Naive B cell (primary cell): Measurements from ENCODE around the gene CADM4. TPM values are rescaled to one million over a fixed set of nuclear protein-coding genes. Genes with fewer than 3 reads are reported as not detected.
A peak's percentile ranks its signal among the peaks of the same experiment; 100 is the strongest.

Source experiments
- ATAC-seq, 2 donors: fragments of 150-1000 bp; cut with Tn5 transposase; 2 replicates each; pipeline ENCODE4 v1.10.0; 2021; ENCODE audit warnings: low read depth in 2 of 2, mild to moderate bottlenecking in 2 of 2, moderate library complexity in 2 of 2
- DNase-seq: peaks from one replicate; pipeline ENCODE4 v3.0.0; 2022
- H3K27ac Mint-ChIP-seq, 6 donors: one replicate each; pipeline ENCODE4 v1.8.0; 2020 to 2022; ENCODE audit warnings: mild to moderate bottlenecking in 6 of 6, mixed read lengths in 6 of 6, moderate library complexity in 5 of 6, inconsistent platforms in 2 of 6
- H3K27me3 Mint-ChIP-seq, 3 donors: one replicate each; pipeline ENCODE4 v1.8.0; 2021 to 2022; ENCODE audit warnings: mixed read lengths in 3 of 3, mild to moderate bottlenecking in 1 of 3
- H3K36me3 Mint-ChIP-seq, 2 donors: one replicate each; pipeline ENCODE4 v1.8.0; 2020 to 2022; ENCODE audit warnings: mixed read lengths in 2 of 2, inconsistent platforms in 1 of 2, mild to moderate bottlenecking in 1 of 2
- H3K4me1 Mint-ChIP-seq, 3 donors: one replicate each; pipeline ENCODE4 v1.8.0; 2020 to 2022; ENCODE audit warnings: mixed read lengths in 3 of 3, inconsistent platforms in 1 of 3, mild to moderate bottlenecking in 1 of 3, moderate library complexity in 1 of 3
- H3K4me3 Mint-ChIP-seq, 8 donors: one replicate each; pipeline ENCODE4 v1.8.0; 2020 to 2022; ENCODE audit warnings: mild to moderate bottlenecking in 8 of 8, mixed read lengths in 8 of 8, moderate library complexity in 8 of 8, inconsistent platforms in 2 of 8
- H3K9me3 Mint-ChIP-seq, 7 donors: one replicate each; pipeline ENCODE4 v1.8.0; 2020 to 2022; ENCODE audit warnings: mixed read lengths in 7 of 7, mild to moderate bottlenecking in 5 of 7, inconsistent platforms in 2 of 7, moderate library complexity in 1 of 7
- polyA plus RNA-seq, 6 donors: library from polyadenylated mRNA; unstranded; fragments of 300-500 nt; fragmentation: Illumina TruSeq; gene quantifications; one replicate each; pipeline ENCODE4 v1.2.3, GENCODE V29; 2021; ENCODE audit warnings: low read depth in 6 of 6

CADM4 gene
- polyA plus RNA-seq, 6 donors from 2014 or later = 0.12 to 0.22 (median 0.19) TPM; not detected in 2

GRCh38 chr19:43623889-43624670 is 15.6 kb downstream of the CADM4 start:
- peaks cover 34 to 41% (median 38%) of the 10 kb centered on the region in 3 donors for H3K4me1 Mint-ChIP-seq
- ATAC-seq (no peak), DNase-seq (no peak)
- H3K9me3 Mint-ChIP-seq = peaks cover 0 to 2% (median 0%) of the 10 kb centered on the region in 7 donors
- H3K27me3 Mint-ChIP-seq = peaks cover 0 to 21% (median 17%) of the 10 kb centered on the region in 3 donors
- no peaks in the 10 kb centered on the region for H3K36me3 Mint-ChIP-seq
- peak overlapping the region in 3 of 8 donors; percentile 28 to 60 (median 55) for H3K4me3 Mint-ChIP-seq
- H3K27ac Mint-ChIP-seq = peak overlapping the region in 2 of 6 donors; percentile 66 to 70

GRCh38 chr19:43622956-43623355 is 16.7 kb downstream of the CADM4 start:
- H3K9me3 Mint-ChIP-seq = peaks cover 0 to 2% (median 0%) of the 10 kb centered on the region in 7 donors
- H3K27ac Mint-ChIP-seq = peak overlapping the region in 2 of 6 donors; percentile 42 to 56
- no peak for ATAC-seq
- peak overlapping the region in 2 of 8 donors; percentile 29 to 57 for H3K4me3 Mint-ChIP-seq
- DNase-seq = no peak
- peaks cover 40 to 48% (median 42%) of the 10 kb centered on the region in 3 donors for H3K4me1 Mint-ChIP-seq
- peaks cover 0 to 19% (median 16%) of the 10 kb centered on the region in 3 donors for H3K27me3 Mint-ChIP-seq
- no peaks in the 10 kb centered on the region for H3K36me3 Mint-ChIP-seq

- ATAC-seq = no peak
- H3K9me3 Mint-ChIP-seq = peaks cover 0 to 2% (median 0%) of the 10 kb centered on the region in 7 donors
- H3K4me1 Mint-ChIP-seq = peaks cover 37 to 53% (median 40%) of the 10 kb centered on the region in 3 donors
- H3K27ac Mint-ChIP-seq = peak overlapping the region in 1 of 6 donors; percentile 38
- peaks cover 0 to 10% (median 7%) of the 10 kb centered on the region in 3 donors for H3K27me3 Mint-ChIP-seq
- peak overlapping the region in 1 of 8 donors; percentile 25 for H3K4me3 Mint-ChIP-seq
- H3K36me3 Mint-ChIP-seq = no peaks in the 10 kb centered on the region
- DNase-seq = no peak
Measured at GRCh38 chr19:43622070-43622469, 17.6 kb downstream of the CADM4 start.

- peak overlapping the region; percentile 89 to 98 (median 96) for H3K27ac Mint-ChIP-seq
- H3K9me3 Mint-ChIP-seq = peaks cover 0 to 2% (median 0%) of the 10 kb centered on the region in 7 donors
- no peaks in the 10 kb centered on the region for H3K36me3 Mint-ChIP-seq
- no peaks in the 10 kb centered on the region for H3K27me3 Mint-ChIP-seq
- no peak for DNase-seq
- H3K4me1 Mint-ChIP-seq = peaks cover 29 to 49% (median 44%) of the 10 kb centered on the region in 3 donors
- no peak for ATAC-seq
- H3K4me3 Mint-ChIP-seq = peak overlapping the region; percentile 96 to 99 (median 97)
Measured at GRCh38 chr19:43620061-43621001, 19.3 kb downstream of the CADM4 start.

- Mint-ChIP-seq H3K36me3 (no peaks in the 10 kb centered on the region), H3K27ac (peak within 1 kb of the TSS; percentile 89 to 98 (median 96)), H3K9me3 (peaks cover 0 to 2% (median 0%) of the 10 kb centered on the region in 7 donors), H3K27me3 (no peaks in the 10 kb centered on the region), H3K4me1 (peaks cover 28 to 42% (median 36%) of the 10 kb centered on the region in 3 donors), H3K4me3 (peak within 1 kb of the TSS; percentile 96 to 99 (median 97))
- DNase-seq (peak; percentile 86), ATAC-seq (peak; percentile 85 to 86)
Measured at GRCh38 chr19:43619262-43620060, 20.2 kb downstream of the CADM4 start, which contains the start of gene ZNF428. Gene ZNF428 (minus strand): TSS chr19:43619629. CDS start chr19:43614304, 5,325 bp downstream.

- no peaks in the 10 kb centered on the region for H3K27me3 Mint-ChIP-seq
- ATAC-seq (peak; percentile 30 to 31), DNase-seq (no peak)
- peak overlapping the region in 5 of 6 donors; percentile 89 to 98 (median 90) for H3K27ac Mint-ChIP-seq
- H3K9me3 Mint-ChIP-seq = peaks cover 0 to 1% (median 0%) of the 10 kb centered on the region in 7 donors
- H3K36me3 Mint-ChIP-seq = no peaks in the 10 kb centered on the region
- peak overlapping the region; percentile 96 to 99 (median 97) for H3K4me3 Mint-ChIP-seq
- peaks cover 23 to 41% (median 35%) of the 10 kb centered on the region in 3 donors for H3K4me1 Mint-ChIP-seq
Measured at GRCh38 chr19:43618921-43619261, 20.8 kb downstream of the CADM4 start.

- H3K27me3 Mint-ChIP-seq = no peaks in the 10 kb centered on the region
- H3K4me3 Mint-ChIP-seq = peak overlapping the region in 2 of 8 donors; percentile 33 to 64
- ATAC-seq (no peak), DNase-seq (no peak)
- H3K9me3 Mint-ChIP-seq = no peaks in the 10 kb centered on the region
- H3K4me1 Mint-ChIP-seq = peaks cover 24 to 47% (median 41%) of the 10 kb centered on the region in 3 donors
- peaks cover 12% of the 10 kb centered on the region in 2 donors for H3K36me3 Mint-ChIP-seq
- H3K27ac Mint-ChIP-seq = peak overlapping the region in 1 of 6 donors; percentile 37
Measured at GRCh38 chr19:43616954-43617353, 22.7 kb downstream of the CADM4 start.

GRCh38 chr19:43616306-43616705 is 23.3 kb downstream of the CADM4 start:
- Mint-ChIP-seq H3K27ac (no peak overlapping the region), H3K9me3 (no peaks in the 10 kb centered on the region)

GRCh38 chr19:43612374-43612773 is 27.3 kb downstream of the CADM4 start:
- Mint-ChIP-seq H3K9me3 (no peaks in the 10 kb centered on the region), H3K27me3 (no peaks in the 10 kb centered on the region), H3K27ac (no peak overlapping the region), H3K4me1 (peaks cover 21 to 34% (median 26%) of the 10 kb centered on the region in 3 donors), H3K36me3 (peaks cover 12 to 15% of the 10 kb centered on the region in 2 donors), H3K4me3 (peak overlapping the region in 1 of 8 donors; percentile 53)
- no peak for DNase-seq
- no peak for ATAC-seq

More at GRCh38 chr19:43616306-43616705, 23.3 kb downstream of the CADM4 start:
- peaks cover 25 to 49% (median 37%) of the 10 kb centered on the region in 3 donors for H3K4me1 Mint-ChIP-seq
- DNase-seq (no peak), ATAC-seq (no peak)
- H3K27me3 Mint-ChIP-seq = no peaks in the 10 kb centered on the region
- peaks cover 12 to 15% of the 10 kb centered on the region in 2 donors for H3K36me3 Mint-ChIP-seq
- peak overlapping the region in 1 of 8 donors; percentile 64 for H3K4me3 Mint-ChIP-seq

- H3K36me3 Mint-ChIP-seq = peaks cover 12 to 15% of the 10 kb centered on the region in 2 donors
- H3K27ac Mint-ChIP-seq = peak within 1 kb of the TSS in 4 of 6 donors; percentile 61 to 78 (median 64)
- peaks cover 22 to 39% (median 31%) of the 10 kb centered on the region in 3 donors for H3K4me1 Mint-ChIP-seq
- no peak for DNase-seq
- H3K27me3 Mint-ChIP-seq = no peaks in the 10 kb centered on the region
- H3K9me3 Mint-ChIP-seq = no peaks in the 10 kb centered on the region
- H3K4me3 Mint-ChIP-seq = peak within 1 kb of the TSS in 1 of 8 donors; percentile 53
- no peak for ATAC-seq
Measured at GRCh38 chr19:43611788-43612187, 27.9 kb downstream of the CADM4 start, which contains the start of gene SRRM5. Gene SRRM5 (plus strand): TSS chr19:43612088. CDS start chr19:43612122, 34 bp downstream.

GRCh38 chr19:43610493-43610892 is 29.2 kb downstream of the CADM4 start:
- no peak for DNase-seq
- H3K9me3 Mint-ChIP-seq = no peaks in the 10 kb centered on the region
- peaks cover 12 to 15% of the 10 kb centered on the region in 2 donors for H3K36me3 Mint-ChIP-seq
- ATAC-seq = no peak
- H3K4me3 Mint-ChIP-seq = no peak overlapping the region
- H3K4me1 Mint-ChIP-seq = peaks cover 28 to 37% (median 29%) of the 10 kb centered on the region in 3 donors
- no peaks in the 10 kb centered on the region for H3K27me3 Mint-ChIP-seq
- peak overlapping the region in 3 of 6 donors; percentile 37 to 51 (median 51) for H3K27ac Mint-ChIP-seq

- Mint-ChIP-seq H3K4me3 (no peak overlapping the region), H3K4me1 (peaks cover 28 to 39% (median 28%) of the 10 kb centered on the region in 3 donors), H3K36me3 (peaks cover 12 to 15% of the 10 kb centered on the region in 2 donors), H3K27me3 (no peaks in the 10 kb centered on the region), H3K27ac (no peak overlapping the region), H3K9me3 (no peaks in the 10 kb centered on the region)
- ATAC-seq (no peak), DNase-seq (no peak)
Measured at GRCh38 chr19:43609872-43610271, 29.8 kb downstream of the CADM4 start.
